Calu3 (cell line): ENCODE results near the gene CCNG2. TPM values are rescaled to one million over a fixed set of nuclear protein-coding genes. Genes with fewer than 3 reads are reported as not detected.

ENCODE experiments used
- BruUV-seq: library from RNA; stranded (reverse); fragments of 400-500 nt; replicated peaks from 2 replicates; lab custom pipeline; 2021; lab: Mats Ljungman, UMichigan
- CTCF ChIA-PET: fragments of 300-600 bp; sonication (Branson Sonifier 250); formaldehyde crosslinking; loops from one replicate; lab custom pipeline; 2022; ENCODE audit warnings: antibody characterized with exemption; lab: Charles Lee
- DNase-seq: peaks from one replicate; pipeline ENCODE4 v3.0.0; 2022
- H3K27ac Mint-ChIP-seq: one replicate; pipeline ENCODE4 v1.8.0; 2022; ENCODE audit warnings: mixed read lengths; ENCODE audit not compliant: unreplicated experiment
- H3K27me3 Mint-ChIP-seq: one replicate; pipeline ENCODE4 v1.8.0; 2022; ENCODE audit warnings: mixed read lengths; ENCODE audit not compliant: unreplicated experiment
- H3K36me3 Mint-ChIP-seq: one replicate; pipeline ENCODE4 v1.8.0; 2022; ENCODE audit warnings: mild to moderate bottlenecking, moderate library complexity, mixed read lengths; ENCODE audit not compliant: insufficient read depth, unreplicated experiment
- H3K4me1 Mint-ChIP-seq: one replicate; pipeline ENCODE4 v1.8.0; 2022; ENCODE audit warnings: mild to moderate bottlenecking, low read depth, mixed read lengths; ENCODE audit not compliant: unreplicated experiment
- H3K4me3 Mint-ChIP-seq: one replicate; pipeline ENCODE4 v1.8.0; 2022; ENCODE audit warnings: mild to moderate bottlenecking, low read depth, moderate library complexity, mixed read lengths; ENCODE audit not compliant: unreplicated experiment
- H3K9me3 Mint-ChIP-seq: one replicate; pipeline ENCODE4 v1.8.0; 2022; ENCODE audit warnings: low read depth, mixed read lengths; ENCODE audit not compliant: unreplicated experiment
- intact Hi-C: fragments of 100-400 bp; cut with micrococcal nuclease; formaldehyde crosslinking; loops from one replicate; pipeline ENCODE4 v1.10.0; 2022; ENCODE audit not compliant: unreplicated experiment
- total RNA-seq: library from RNA; stranded (reverse); gene quantifications from 2 replicates; pipeline ENCODE4 v1.2.3, GENCODE V29; 2022
- TF ChIP-seq, protein P1 (sequence below): fragments of 200-600 bp; IDR thresholded peaks from one replicate; pipeline ENCODE4 v1.8.0; 2022; ENCODE audit warnings: antibody characterized with exemption; ENCODE audit not compliant: unreplicated experiment

The CCNG2 gene
- total RNA-seq, 1 experiment from 2014 or later, result 25.2 TPM

DNA sequence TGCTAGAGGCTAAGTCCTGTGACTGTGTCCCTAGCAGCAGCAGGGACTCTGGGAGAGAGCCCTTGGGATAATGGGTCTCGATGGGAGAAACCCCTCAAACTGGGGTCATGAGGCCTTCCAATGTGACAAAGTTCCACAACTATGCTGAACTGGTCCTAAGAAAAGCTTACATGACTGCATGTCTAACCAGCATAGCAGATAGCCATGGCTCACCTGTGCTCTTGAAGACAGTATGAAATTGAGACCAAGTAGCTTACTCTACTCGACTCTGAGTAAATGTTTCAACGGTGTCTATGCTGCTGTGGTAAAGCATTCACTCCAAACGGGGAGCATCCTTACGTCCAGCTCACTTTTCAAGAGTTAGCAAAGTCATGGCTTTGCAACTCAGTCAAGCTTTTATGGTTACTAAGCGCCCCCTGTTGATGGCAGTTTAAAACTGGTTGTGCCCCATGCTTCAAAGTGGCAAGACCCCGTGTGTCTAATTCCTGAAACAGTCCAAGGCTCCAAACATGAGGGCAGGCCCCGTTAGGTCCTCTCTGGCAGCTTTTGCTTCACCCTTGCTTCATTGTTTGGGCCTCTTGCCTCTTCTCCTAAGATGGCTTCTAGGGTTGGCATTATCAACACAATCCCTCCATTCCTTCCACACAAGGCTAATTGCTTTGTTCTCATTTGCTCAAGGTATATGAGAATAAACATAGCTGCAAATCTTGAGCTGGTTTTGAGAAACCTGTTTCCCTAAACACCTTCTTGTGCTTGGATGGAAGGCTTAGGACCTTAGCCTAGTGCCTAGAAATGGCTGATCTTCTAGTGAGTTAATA, 46.6 kb downstream of the CCNG2 start:
- Mint-ChIP-seq H3K27ac (no peak overlapping the region), H3K27me3 (no peaks in the 10 kb centered on the region), H3K4me1 (peaks cover 18% of the 10 kb centered on the region), H3K36me3 (no peaks in the 10 kb centered on the region), H3K4me3 (no peak overlapping the region), H3K9me3 (no peaks in the 10 kb centered on the region)
- DNase-seq, result peak; percentile 67
- intact Hi-C loops, result loop anchor here (1.0 to 5.0 kb wide), 3 partner anchors 46 to 151 kb away; partner anchors contain the start of gene CCNG2
- CTCF ChIA-PET, result interaction anchor here (0.6 to 2.8 kb wide), 15 partner anchors 9 to 843 kb away, joined by 3 to 24 read pairs (median 4); no protein-coding TSS in a partner anchor
- BruUV-seq, result no TSS peak
- TF ChIP-seq, protein P1, sequence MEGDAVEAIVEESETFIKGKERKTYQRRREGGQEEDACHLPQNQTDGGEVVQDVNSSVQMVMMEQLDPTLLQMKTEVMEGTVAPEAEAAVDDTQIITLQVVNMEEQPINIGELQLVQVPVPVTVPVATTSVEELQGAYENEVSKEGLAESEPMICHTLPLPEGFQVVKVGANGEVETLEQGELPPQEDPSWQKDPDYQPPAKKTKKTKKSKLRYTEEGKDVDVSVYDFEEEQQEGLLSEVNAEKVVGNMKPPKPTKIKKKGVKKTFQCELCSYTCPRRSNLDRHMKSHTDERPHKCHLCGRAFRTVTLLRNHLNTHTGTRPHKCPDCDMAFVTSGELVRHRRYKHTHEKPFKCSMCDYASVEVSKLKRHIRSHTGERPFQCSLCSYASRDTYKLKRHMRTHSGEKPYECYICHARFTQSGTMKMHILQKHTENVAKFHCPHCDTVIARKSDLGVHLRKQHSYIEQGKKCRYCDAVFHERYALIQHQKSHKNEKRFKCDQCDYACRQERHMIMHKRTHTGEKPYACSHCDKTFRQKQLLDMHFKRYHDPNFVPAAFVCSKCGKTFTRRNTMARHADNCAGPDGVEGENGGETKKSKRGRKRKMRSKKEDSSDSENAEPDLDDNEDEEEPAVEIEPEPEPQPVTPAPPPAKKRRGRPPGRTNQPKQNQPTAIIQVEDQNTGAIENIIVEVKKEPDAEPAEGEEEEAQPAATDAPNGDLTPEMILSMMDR, result peak; percentile 36

DNA sequence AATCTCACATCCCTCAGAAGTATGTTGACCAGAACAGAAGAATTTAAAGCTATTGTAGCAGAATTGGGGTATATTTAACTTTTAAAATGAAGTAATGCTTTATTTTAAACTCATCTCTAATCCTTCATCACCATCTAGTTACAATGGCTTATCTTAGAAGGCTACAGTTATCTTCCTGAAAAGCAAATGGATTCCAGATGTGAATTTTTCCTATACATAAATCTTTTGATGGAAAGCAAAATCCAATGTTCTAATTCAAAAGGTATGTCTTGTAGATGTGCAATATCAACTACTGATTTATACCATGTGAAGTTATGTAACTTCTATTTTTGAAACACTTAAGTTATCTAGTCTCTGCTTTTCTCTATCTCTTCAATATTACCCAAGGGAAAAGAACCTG, 47.6 kb downstream of the CCNG2 start:
- DNase-seq, result no peak
- intact Hi-C loops, result loop anchor here (5.0 kb wide), 1 partner anchor 47 kb away; the partner anchor contains the start of gene CCNG2
- TF ChIP-seq, protein P1, result no peak
- Mint-ChIP-seq H3K4me1 (peaks cover 18% of the 10 kb centered on the region), H3K9me3 (no peaks in the 10 kb centered on the region), H3K4me3 (no peak overlapping the region), H3K36me3 (no peaks in the 10 kb centered on the region), H3K27me3 (peaks cover 5% of the 10 kb centered on the region), H3K27ac (no peak overlapping the region)
- no TSS peak for BruUV-seq
- CTCF ChIA-PET, result interaction anchor here (2.5 kb wide), 1 partner anchor 109 kb away, joined by 14 read pairs; no protein-coding TSS in a partner anchor

DNA sequence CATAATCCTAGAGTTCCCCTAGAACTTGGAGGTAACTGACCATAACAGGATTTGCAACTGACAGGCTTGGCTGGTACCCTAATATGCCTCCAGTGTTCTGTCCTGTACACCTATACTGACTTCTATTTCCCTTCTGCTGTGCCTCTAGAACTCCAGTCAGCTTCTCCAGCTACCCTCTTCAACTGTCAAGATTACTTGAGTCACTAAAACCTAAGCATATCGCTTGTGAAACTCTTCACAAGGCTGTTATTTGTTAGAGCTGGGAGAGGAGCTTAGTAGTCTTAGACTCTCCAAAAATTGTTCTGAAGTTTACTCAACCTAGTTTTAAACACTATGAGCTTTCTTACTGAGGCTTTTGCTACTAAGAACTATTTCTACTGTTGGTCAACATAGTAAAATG, 52.0 kb downstream of the CCNG2 start:
- no TSS peak for BruUV-seq

DNA sequence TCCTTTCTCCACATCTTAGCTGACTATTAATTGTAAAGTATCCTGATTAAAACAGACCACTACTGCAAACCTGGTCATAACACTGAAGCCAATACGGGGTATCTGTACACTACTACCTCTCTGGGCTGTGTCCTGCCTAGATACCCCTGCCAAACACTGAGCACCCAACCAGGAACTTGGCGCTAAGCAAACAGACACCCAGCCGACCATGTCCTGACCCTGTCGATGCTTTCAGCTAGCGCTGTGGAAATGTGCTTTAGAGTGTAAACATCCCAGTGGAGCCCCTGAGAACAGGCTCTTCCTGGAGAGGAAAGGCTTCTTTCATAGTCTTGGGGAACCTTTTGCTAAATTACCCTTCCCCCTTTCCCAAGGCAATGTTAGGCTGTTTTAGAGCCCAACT, 52.9 kb downstream of the CCNG2 start:
- Mint-ChIP-seq H3K9me3 (no peaks in the 10 kb centered on the region), H3K27ac (no peak overlapping the region), H3K36me3 (no peaks in the 10 kb centered on the region), H3K4me3 (no peak overlapping the region), H3K27me3 (peaks cover 19% of the 10 kb centered on the region), H3K4me1 (no peaks in the 10 kb centered on the region)
- CTCF ChIA-PET, result no interaction called here
- intact Hi-C loops, result no loop called here
- DNase-seq, result no peak
- BruUV-seq, result no TSS peak
- TF ChIP-seq, protein P1, result no peak

More for the DNA sequence above, 52.0 kb downstream of the CCNG2 start:
- H3K27ac Mint-ChIP-seq, result no peak overlapping the region
- no peaks in the 10 kb centered on the region for H3K36me3 Mint-ChIP-seq
- intact Hi-C loops, result no loop called here
- H3K9me3 Mint-ChIP-seq, result no peaks in the 10 kb centered on the region
- TF ChIP-seq, protein P1, result no peak
- no peak overlapping the region for H3K4me3 Mint-ChIP-seq
- CTCF ChIA-PET, result no interaction called here
- no peaks in the 10 kb centered on the region for H3K4me1 Mint-ChIP-seq
- peaks cover 10% of the 10 kb centered on the region for H3K27me3 Mint-ChIP-seq
- DNase-seq, result no peak
